K562 (cell line): ENCODE measurements around the gene ITGB2. TPM values are rescaled to one million over a fixed set of nuclear protein-coding genes. Genes with fewer than 3 reads are reported as not detected.

Experiments
- BRF2 ChIP-seq: IDR thresholded peaks from 3 replicates; pipeline ENCODE4 v1.6.1; 2011; ENCODE audit warnings: borderline replicate concordance, mild to moderate bottlenecking; ENCODE audit not compliant: insufficient read length, insufficient read depth
- MLLT1 ChIP-seq, 2 experiments: fragments of 450-650 bp; IDR thresholded peaks; 2 replicates each; pipeline ENCODE4 v1.6.1; 2016
- NFXL1 ChIP-seq: fragments of 450-650 bp; formaldehyde crosslinking; IDR thresholded peaks from 2 replicates; pipeline ENCODE4 v1.4.0; 2021; ENCODE audit warnings: mild to moderate bottlenecking
- TCF15 ChIP-seq: fragments of 250-450 bp; sonication (Bioruptor Pico); IDR thresholded peaks from 2 replicates; pipeline ENCODE4 v1.8.0; 2022; ENCODE audit warnings: moderate library complexity, mild to moderate bottlenecking, inconsistent platforms
- TSHZ1 ChIP-seq: fragments of 250-450 bp; sonication (Bioruptor Pico); IDR thresholded peaks from 2 replicates; pipeline ENCODE4 v1.4.0; 2020; ENCODE audit warnings: mild to moderate bottlenecking, moderate library complexity
- XRCC5 ChIP-seq: fragments of 200-400 bp; formaldehyde crosslinking; IDR thresholded peaks from 2 replicates; pipeline ENCODE4 v1.6.1; 2017; ENCODE audit warnings: low read depth, mild to moderate bottlenecking, low read length
- ZNF124 ChIP-seq: sonication (generic); formaldehyde crosslinking; IDR thresholded peaks from 2 replicates; pipeline ENCODE4 v1.8.1; 2022; ENCODE audit warnings: missing genetic modification reagents
- ZNF318 ChIP-seq, 2 experiments: fragments of 450-650 bp; IDR thresholded peaks; 2 replicates each; pipeline ENCODE4 v1.6.1; 2016; ENCODE audit warnings: mild to moderate bottlenecking in 2 of 2, borderline replicate concordance in 1 of 2, low read depth in 1 of 2, moderate library complexity in 1 of 2
- ZNF511 ChIP-seq: sonication (generic); formaldehyde crosslinking; IDR thresholded peaks from 2 replicates; pipeline ENCODE4 v1.8.0; 2022; ENCODE audit warnings: mild to moderate bottlenecking, missing genetic modification reagents
- ZSCAN29 ChIP-seq: fragments of 450-650 bp; IDR thresholded peaks from 2 replicates; pipeline ENCODE4 v1.6.1; 2017
- polyA plus RNA-seq, 8 experiments: library from polyadenylated mRNA; depleted of rRNA in 4 of 8; stranded (reverse) in 5 of 8; unstranded in 3 of 8; fragments of >200 nt; fragmentation: Nextera tagmentation in 2 of 8; fragmentation: Illumina TruSeq in 1 of 8; extraction: Ambion mirVana in 2 of 8; extraction: Trizol in 1 of 8; gene quantifications; 2 replicates each; pipeline versions ENCODE4 v1.2.1 to v1.2.3, GENCODE V29; 2011 to 2014; ENCODE audit warnings: inconsistent platforms in 1 of 8, missing spikeins in 1 of 8
- total RNA-seq, 7 experiments: library from RNA; depleted of rRNA in 6 of 7; stranded (reverse); fragments of >200 nt in 6 of 7; fragmentation: Illumina TruSeq in 2 of 7; extraction: Trizol in 2 of 7; gene quantifications; 2 replicates each; pipeline versions ENCODE4 v1.2.1 to v1.2.3, GENCODE V29; 2011 to 2021; ENCODE audit warnings: low replicate concordance in 1 of 7

The ITGB2 gene
- total and polyA plus RNA-seq, 9 of the 15 experiments (the other 6 are each of a cell fraction or from before 2014, with no cell fraction given), result 0.07 to 1.3 (median 0.51) TPM; not detected in 2

- no peak for TF ChIP-seq ZNF511 (CRISPR knock-in tag)
- no peak for TF ChIP-seq XRCC5
- no peak for TF ChIP-seq MLLT1 (IDR thresholded peaks at IDR 0.05)
- TF ChIP-seq TCF15 (CRISPR knock-in tag), result no peak
- no peak for TF ChIP-seq ZSCAN29
- no peak for TF ChIP-seq BRF2
- TF ChIP-seq ZNF124, result no peak
- no peak for TF ChIP-seq NFXL1 (CRISPR knock-in tag)
- TF ChIP-seq TSHZ1, result no peak
- TF ChIP-seq ZNF318 (IDR thresholded peaks at IDR 0.05; ENCODE audit: borderline replicate concordance in 1 of 2, low read depth in 1 of 2), result no peak
These were observed 83.8 kb downstream of the ITGB2 start (continued) for GRCh38 chr21:44836666-44837471.
